Sigmoid colon (tissue), 4 donors: ENCODE measurements around the gene SMIM1.

Experiments
- CTCF ChIP-seq, 4 experiments: fragments of 450-650 bp in 3 of 4; fragments of 200-600 bp in 1 of 4; IDR thresholded peaks; one replicate each; pipeline ENCODE4 v1.5.1; 2016 to 2019; ENCODE audit warnings: antibody characterized with exemption in 4 of 4, mild to moderate bottlenecking in 3 of 4, moderate library complexity in 2 of 4
- EP300 ChIP-seq, 4 donors: sonication (generic); formaldehyde crosslinking; IDR thresholded peaks; one replicate each; pipeline ENCODE4 v1.6.1; 2017; ENCODE audit warnings: antibody characterized with exemption in 4 of 4
- POLR2A ChIP-seq, 2 donors: fragments of 450-650 bp; IDR thresholded peaks; one replicate each; pipeline ENCODE4 v1.6.1; 2016; ENCODE audit warnings: antibody characterized with exemption in 2 of 2, mild to moderate bottlenecking in 2 of 2, moderate library complexity in 2 of 2
- POLR2AphosphoS5 ChIP-seq, 4 donors: sonication (generic); formaldehyde crosslinking; IDR thresholded peaks; one replicate each; pipeline ENCODE4 v1.6.1; 2017; ENCODE audit warnings: antibody characterized with exemption in 4 of 4

- TF ChIP-seq CTCF (IDR thresholded peaks at IDR 0.05) (no peak), POLR2AphosphoS5 (IDR thresholded peaks at IDR 0.05) (no peak), POLR2A (IDR thresholded peaks at IDR 0.05) (no peak), EP300 (IDR thresholded peaks at IDR 0.05) (no peak)
Observed at GRCh38 chr1:3740042-3740441, 32.5 kb upstream of the SMIM1 start.
